Measurements from ENCODE around the gene TRMT11.
A peak's percentile ranks its signal among the peaks of the same experiment; 100 is the strongest.

TRMT11 gene

GRCh38 chr6:125951323-125951722 lies 35.0 kb upstream of the TRMT11 start:
- no peak overlapping the region for H3K27ac Mint-ChIP-seq
- H3K27me3 Mint-ChIP-seq, result peaks cover 2% of the 10 kb centered on the region
- peaks cover 3% of the 10 kb centered on the region for H3K4me1 Mint-ChIP-seq
- no peak overlapping the region for H3K4me3 Mint-ChIP-seq
- H3K36me3 Mint-ChIP-seq, result no peaks in the 10 kb centered on the region
- H3K9me3 Mint-ChIP-seq, result no peaks in the 10 kb centered on the region

DNA sequence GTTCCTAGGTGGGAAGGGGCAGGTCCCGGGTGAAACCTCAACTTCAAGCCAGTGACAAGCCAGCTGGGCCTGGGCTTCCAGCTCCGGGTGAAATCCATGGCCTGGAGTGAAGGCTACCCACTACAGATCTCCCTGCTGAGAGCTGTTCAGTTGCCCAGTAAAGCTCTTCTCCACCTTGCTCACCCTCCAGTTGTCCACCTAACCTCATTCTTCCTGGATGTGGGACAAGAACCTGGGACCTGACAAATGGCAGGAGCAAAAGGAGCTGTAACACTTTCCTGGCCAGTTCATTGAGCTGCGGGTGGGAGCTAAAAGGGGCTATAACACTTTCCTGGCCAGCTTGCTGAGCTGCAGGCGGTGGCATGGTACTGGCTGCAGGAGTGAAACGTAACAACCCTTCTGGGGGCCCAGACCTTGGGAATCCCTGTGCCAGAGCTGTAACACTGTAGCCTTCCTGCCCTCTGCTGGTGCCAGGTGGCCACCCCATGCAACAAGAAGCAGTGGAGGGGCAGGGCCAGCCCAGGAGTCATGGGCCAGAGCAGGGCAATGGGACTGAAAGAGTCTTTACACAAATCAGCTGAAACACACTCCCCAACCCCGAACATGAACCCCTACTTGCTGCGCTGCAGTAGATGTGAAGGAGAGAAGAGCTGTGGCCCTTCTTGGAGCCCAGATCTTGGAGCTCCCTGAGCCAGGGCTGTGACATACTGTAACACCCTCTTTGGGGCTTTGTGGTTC lies 33.4 kb upstream of the TRMT11 start:
- Mint-ChIP-seq H3K9me3 (no peaks in the 10 kb centered on the region), H3K4me1 (peaks cover 3% of the 10 kb centered on the region), H3K27ac (no peak overlapping the region)

DNA sequence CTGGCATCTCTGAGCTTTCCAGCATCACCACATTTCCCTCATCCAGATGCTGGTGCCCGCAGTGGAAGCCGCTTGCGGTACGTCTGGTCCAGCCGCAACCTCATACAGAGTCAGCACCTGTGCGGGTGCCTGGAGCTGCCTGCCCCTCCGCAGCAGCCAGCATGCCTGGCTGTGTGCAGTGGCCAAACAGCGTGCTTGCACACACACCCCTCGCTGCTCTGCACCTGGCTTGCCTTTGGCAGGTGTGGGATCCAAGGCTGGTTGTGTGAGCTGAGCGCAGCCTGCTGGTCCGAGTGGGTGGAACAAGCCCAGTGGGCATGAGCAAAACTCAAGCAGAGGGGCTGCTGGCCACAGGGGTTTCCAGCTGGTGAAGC lies 32.9 kb upstream of the TRMT11 start:
- H3K27me3 Mint-ChIP-seq, result peaks cover 2% of the 10 kb centered on the region
- H3K4me1 Mint-ChIP-seq, result peaks cover 3% of the 10 kb centered on the region
- no peak overlapping the region for H3K4me3 Mint-ChIP-seq
- no peak overlapping the region for H3K27ac Mint-ChIP-seq
- H3K36me3 Mint-ChIP-seq, result no peaks in the 10 kb centered on the region
- no peaks in the 10 kb centered on the region for H3K9me3 Mint-ChIP-seq

More for the DNA sequence above, 33.4 kb upstream of the TRMT11 start:
- H3K4me3 Mint-ChIP-seq, result no peak overlapping the region
- H3K36me3 Mint-ChIP-seq, result no peaks in the 10 kb centered on the region
- peaks cover 2% of the 10 kb centered on the region for H3K27me3 Mint-ChIP-seq

GRCh38 chr6:125954735-125955339 lies 31.5 kb upstream of the TRMT11 start:
- Mint-ChIP-seq H3K9me3 (no peaks in the 10 kb centered on the region), H3K4me1 (peaks cover 3% of the 10 kb centered on the region), H3K27me3 (peaks cover 1% of the 10 kb centered on the region), H3K4me3 (peak overlapping the region; percentile 6), H3K36me3 (no peaks in the 10 kb centered on the region), H3K27ac (no peak overlapping the region)

- no peaks in the 10 kb centered on the region for H3K36me3 Mint-ChIP-seq
- H3K27me3 Mint-ChIP-seq, result no peaks in the 10 kb centered on the region
- peaks cover 10% of the 10 kb centered on the region for H3K4me1 Mint-ChIP-seq
- peak overlapping the region; percentile 63 for H3K27ac Mint-ChIP-seq
- H3K4me3 Mint-ChIP-seq, result no peak overlapping the region
- H3K9me3 Mint-ChIP-seq, result no peaks in the 10 kb centered on the region
Measured at GRCh38 chr6:125955973-125956372, 30.4 kb upstream of the TRMT11 start.

GRCh38 chr6:125956506-125957390 lies 29.6 kb upstream of the TRMT11 start, which contains the start of gene HINT3:
HINT3 (plus strand) TSS chr6:125956770; CDS start chr6:125956978, 208 bp downstream.
- Mint-ChIP-seq H3K4me1 (peaks cover 14% of the 10 kb centered on the region), H3K9me3 (no peaks in the 10 kb centered on the region), H3K4me3 (no peak within 1 kb of the TSS), H3K27ac (peak within 1 kb of the TSS; percentile 63), H3K36me3 (no peaks in the 10 kb centered on the region), H3K27me3 (no peaks in the 10 kb centered on the region)

DNA sequence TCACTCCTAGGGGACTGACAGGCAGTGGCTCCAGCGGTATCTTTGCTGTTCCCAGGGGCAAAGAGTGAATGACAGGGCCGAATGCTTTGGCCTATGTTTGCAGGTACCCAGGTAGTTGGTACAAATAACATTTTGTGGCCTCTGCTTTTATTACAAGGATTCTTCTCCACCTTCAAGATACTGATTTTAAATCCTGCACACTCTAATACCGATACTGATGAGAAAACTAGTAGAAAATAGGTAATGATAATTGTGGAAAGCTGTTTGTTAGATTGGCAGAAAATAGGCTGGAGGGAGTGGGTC lies 29.0 kb upstream of the TRMT11 start:
- Mint-ChIP-seq H3K36me3 (no peaks in the 10 kb centered on the region), H3K4me1 (peaks cover 16% of the 10 kb centered on the region), H3K27me3 (no peaks in the 10 kb centered on the region), H3K27ac (no peak overlapping the region), H3K9me3 (no peaks in the 10 kb centered on the region), H3K4me3 (no peak overlapping the region)

GRCh38 chr6:125957845-125958244 lies 28.5 kb upstream of the TRMT11 start:
- no peaks in the 10 kb centered on the region for H3K9me3 Mint-ChIP-seq
- H3K27ac Mint-ChIP-seq, result no peak overlapping the region
- peaks cover 21% of the 10 kb centered on the region for H3K4me1 Mint-ChIP-seq
- H3K27me3 Mint-ChIP-seq, result no peaks in the 10 kb centered on the region
- H3K36me3 Mint-ChIP-seq, result no peaks in the 10 kb centered on the region
- no peak overlapping the region for H3K4me3 Mint-ChIP-seq

DNA sequence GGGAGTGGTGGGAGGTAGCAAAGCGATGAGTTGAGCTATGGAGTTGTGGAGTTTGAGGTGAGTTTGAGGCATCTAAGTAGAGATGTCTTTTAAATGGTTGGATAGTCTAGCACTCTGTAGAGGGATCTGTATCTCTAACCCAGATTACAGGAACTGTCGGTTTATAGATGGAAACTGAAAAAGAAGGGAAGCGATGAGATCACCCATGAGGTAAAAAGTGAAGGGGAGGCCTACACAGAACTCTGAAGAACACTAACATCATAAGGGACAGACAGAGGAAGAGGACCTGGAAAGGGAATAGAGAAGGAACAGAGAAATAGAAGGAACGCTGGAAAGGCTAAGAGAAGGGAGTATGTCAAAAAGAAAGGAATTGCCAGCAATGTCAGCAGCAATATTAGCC lies 27.3 kb upstream of the TRMT11 start:
- no peak overlapping the region for H3K27ac Mint-ChIP-seq
- peaks cover 30% of the 10 kb centered on the region for H3K4me1 Mint-ChIP-seq
- H3K36me3 Mint-ChIP-seq, result no peaks in the 10 kb centered on the region
- H3K27me3 Mint-ChIP-seq, result no peaks in the 10 kb centered on the region
- no peaks in the 10 kb centered on the region for H3K9me3 Mint-ChIP-seq
- no peak overlapping the region for H3K4me3 Mint-ChIP-seq

GRCh38 chr6:125961117-125961516 lies 25.2 kb upstream of the TRMT11 start:
- no peak overlapping the region for H3K27ac Mint-ChIP-seq
- H3K36me3 Mint-ChIP-seq, result no peaks in the 10 kb centered on the region
- H3K9me3 Mint-ChIP-seq, result no peaks in the 10 kb centered on the region
- H3K4me1 Mint-ChIP-seq, result peaks cover 38% of the 10 kb centered on the region
- no peaks in the 10 kb centered on the region for H3K27me3 Mint-ChIP-seq
- no peak overlapping the region for H3K4me3 Mint-ChIP-seq

GRCh38 chr6:125962900-125963497 lies 23.3 kb upstream of the TRMT11 start:
- Mint-ChIP-seq H3K9me3 (no peaks in the 10 kb centered on the region), H3K4me3 (no peak overlapping the region), H3K36me3 (peaks cover 5% of the 10 kb centered on the region), H3K27me3 (no peaks in the 10 kb centered on the region), H3K27ac (no peak overlapping the region), H3K4me1 (peaks cover 45% of the 10 kb centered on the region)

DNA sequence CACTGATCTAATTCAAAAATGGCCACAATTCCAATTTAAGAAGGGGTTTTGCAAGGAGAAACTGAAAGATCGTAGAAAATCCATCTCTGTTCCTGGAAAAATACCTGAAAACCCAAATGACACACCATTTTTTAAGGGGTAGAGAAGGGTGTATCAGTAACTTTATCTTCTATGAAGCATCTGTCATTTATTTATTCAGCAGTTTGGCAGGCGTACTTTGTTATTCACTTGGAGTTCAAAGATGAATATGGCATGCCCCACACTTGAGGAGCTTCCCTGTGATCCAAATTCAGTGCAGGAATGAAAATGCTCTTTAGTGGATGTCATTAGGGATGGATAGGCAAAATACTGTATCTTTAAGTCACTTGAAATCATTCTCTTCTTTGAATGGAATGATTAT lies 22.5 kb upstream of the TRMT11 start:
- Mint-ChIP-seq H3K27ac (no peak overlapping the region), H3K4me1 (peaks cover 54% of the 10 kb centered on the region), H3K36me3 (peaks cover 10% of the 10 kb centered on the region), H3K27me3 (no peaks in the 10 kb centered on the region), H3K4me3 (no peak overlapping the region), H3K9me3 (no peaks in the 10 kb centered on the region)

DNA sequence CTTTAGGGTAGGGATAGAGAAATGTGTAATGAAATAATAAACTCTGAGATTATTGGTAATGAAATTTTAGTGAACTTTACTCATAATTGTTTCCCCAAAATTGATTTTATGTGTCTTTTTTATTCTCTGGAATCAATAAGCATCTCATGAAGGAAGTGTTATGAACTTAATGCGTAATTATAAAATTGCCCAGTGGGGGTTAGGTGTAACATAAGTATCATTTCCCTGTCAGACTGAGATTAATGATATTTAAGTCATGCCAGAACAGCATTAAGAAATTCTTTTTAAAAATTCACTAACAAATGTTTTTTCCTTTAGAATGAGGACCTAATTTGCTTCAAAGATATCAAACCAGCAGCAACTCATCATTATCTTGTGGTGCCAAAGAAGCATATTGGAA lies 19.8 kb upstream of the TRMT11 start:
- H3K27ac Mint-ChIP-seq, result no peak overlapping the region
- H3K9me3 Mint-ChIP-seq, result no peaks in the 10 kb centered on the region
- H3K4me1 Mint-ChIP-seq, result peaks cover 56% of the 10 kb centered on the region
- no peaks in the 10 kb centered on the region for H3K27me3 Mint-ChIP-seq
- peaks cover 10% of the 10 kb centered on the region for H3K36me3 Mint-ChIP-seq
- H3K4me3 Mint-ChIP-seq, result no peak overlapping the region

GRCh38 chr6:125968493-125968892 lies 17.8 kb upstream of the TRMT11 start:
- H3K9me3 Mint-ChIP-seq, result no peaks in the 10 kb centered on the region
- no peaks in the 10 kb centered on the region for H3K27me3 Mint-ChIP-seq
- H3K4me3 Mint-ChIP-seq, result no peak overlapping the region

GRCh38 chr6:125970760-125971159 lies 15.6 kb upstream of the TRMT11 start:
- H3K27me3 Mint-ChIP-seq, result no peaks in the 10 kb centered on the region
- peaks cover 16% of the 10 kb centered on the region for H3K36me3 Mint-ChIP-seq

More at GRCh38 chr6:125968493-125968892, 17.8 kb upstream of the TRMT11 start:
- Mint-ChIP-seq H3K36me3 (peaks cover 13% of the 10 kb centered on the region), H3K4me1 (peaks cover 41% of the 10 kb centered on the region), H3K27ac (no peak overlapping the region)

More at GRCh38 chr6:125970760-125971159, 15.6 kb upstream of the TRMT11 start:
- Mint-ChIP-seq H3K9me3 (no peaks in the 10 kb centered on the region), H3K27ac (no peak overlapping the region), H3K4me3 (no peak overlapping the region), H3K4me1 (peaks cover 36% of the 10 kb centered on the region)

Data from activated naive CD4-positive, alpha-beta T cell treated with anti-CD3 and anti-CD28 coated beads, Interleukin-2, amount 50 U/mL, for 24 hours (primary cell).